ENCODE measurements around the gene LRRC71.
A peak's percentile ranks its signal among the peaks of the same experiment; 100 is the strongest.

LRRC71 gene

DNA sequence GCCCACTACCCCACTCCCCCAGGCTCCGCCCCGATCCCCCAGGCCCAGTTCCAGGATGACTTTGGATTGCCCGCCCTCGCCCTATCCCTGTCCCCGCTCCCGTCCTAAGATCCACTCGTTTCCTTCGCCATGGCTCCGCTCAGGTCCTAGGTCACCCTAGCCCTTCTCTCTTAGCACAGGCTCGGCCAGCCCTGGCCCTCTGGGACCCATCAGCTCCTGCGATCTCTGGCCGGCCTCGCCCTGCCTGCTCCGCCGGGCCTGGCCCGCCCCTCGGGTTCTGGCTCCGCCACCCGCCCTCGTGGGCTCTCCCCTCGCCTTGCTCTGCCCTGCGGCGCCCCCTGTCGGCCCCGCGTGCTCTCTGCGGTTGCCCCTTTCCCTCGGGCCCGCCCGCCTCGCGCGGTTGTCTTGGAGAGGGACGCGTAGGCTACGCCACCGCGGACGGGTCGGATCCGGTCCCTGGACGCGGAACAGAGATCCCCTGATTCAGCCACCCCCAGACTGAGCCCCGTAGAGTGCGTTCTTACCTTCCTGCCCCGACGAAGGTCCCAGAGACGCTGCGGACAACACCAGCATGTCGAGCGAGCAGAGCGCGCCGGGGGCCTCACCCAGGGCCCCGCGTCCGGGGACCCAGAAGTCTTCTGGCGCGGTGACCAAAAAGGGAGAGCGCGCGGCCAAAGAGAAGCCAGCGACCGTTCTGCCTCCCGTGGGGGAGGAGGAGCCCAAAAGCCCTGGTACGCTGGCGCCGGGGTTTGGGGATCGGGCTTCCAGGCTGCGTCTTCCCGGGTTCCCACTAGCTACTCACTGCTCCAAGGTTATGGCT, at the start of gene LRRC71:
LRRC71 (plus strand) TSS at position 400 of the 820 bp plus-strand sequence; CDS start at position 572, 172 bp downstream.
- no peak for FAIRE-seq

DNA sequence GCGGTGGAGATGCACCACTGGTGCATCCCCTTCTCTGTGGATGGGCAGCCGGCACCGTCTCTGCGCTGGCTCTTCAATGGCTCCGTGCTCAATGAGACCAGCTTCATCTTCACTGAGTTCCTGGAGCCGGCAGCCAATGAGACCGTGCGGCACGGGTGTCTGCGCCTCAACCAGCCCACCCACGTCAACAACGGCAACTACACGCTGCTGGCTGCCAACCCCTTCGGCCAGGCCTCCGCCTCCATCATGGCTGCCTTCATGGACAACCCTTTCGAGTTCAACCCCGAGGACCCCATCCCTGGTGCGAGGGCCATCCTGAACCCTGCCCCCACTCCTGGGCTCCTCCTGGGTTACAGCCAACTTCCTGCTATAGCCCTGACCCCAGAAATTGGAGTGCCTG, 46.8 kb upstream of the LRRC71 start:
- FAIRE-seq = no peak

DNA sequence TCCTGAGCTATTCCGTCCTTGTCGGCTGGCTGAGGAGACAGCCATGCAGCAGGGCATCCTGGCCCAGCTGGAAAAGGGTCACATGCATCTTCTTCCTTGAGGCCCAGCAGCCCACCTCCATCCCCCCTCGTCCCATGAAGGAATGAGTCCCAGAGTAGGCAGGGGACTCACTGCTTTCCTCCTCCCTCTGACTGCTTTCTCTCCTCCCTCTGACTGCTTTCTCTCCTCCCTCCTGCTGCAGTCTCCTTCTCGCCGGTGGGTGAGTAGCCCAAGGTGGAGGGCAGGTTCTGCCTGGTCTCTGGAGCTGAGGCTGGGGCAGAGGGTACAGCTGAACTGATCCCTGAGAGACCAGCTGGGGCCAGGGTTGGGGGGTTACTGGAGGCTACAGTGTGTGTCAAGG, 46.3 kb upstream of the LRRC71 start:
- no peak for FAIRE-seq

DNA sequence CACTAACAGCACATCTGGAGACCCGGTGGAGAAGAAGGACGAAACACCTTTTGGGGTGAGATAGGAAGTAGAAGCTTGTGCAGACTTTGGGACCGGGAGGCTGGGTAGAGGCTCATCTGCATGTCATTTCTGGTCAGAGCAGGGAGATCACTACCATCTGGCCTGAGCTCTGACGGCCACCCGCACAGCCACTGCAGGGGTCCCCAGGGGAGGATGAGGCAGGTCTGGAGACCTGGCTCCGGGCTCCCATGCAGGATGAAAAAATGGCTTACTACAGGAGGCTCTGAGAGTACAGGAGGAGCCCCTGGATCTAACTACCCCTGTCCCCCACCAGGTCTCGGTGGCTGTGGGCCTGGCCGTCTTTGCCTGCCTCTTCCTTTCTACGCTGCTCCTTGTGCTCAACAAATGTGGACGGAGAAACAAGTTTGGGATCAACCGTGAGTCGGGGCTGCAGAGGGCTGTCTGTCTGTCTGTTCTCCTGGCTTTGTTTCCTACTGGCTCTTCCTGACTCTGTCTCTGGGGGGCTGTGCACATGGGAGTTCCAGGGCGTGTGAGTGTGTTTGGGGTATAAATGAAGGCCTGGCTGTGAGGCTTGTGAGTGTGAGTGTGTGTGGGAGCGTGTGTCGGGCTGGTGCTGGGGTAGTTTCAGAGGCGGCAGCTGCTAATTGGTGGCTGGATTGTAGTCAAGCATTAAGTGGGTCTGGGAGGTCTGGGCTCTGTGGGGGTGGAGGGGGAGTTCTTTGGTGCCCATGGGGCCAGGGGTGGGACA, 45.7 kb upstream of the LRRC71 start:
- FAIRE-seq = no peak

DNA sequence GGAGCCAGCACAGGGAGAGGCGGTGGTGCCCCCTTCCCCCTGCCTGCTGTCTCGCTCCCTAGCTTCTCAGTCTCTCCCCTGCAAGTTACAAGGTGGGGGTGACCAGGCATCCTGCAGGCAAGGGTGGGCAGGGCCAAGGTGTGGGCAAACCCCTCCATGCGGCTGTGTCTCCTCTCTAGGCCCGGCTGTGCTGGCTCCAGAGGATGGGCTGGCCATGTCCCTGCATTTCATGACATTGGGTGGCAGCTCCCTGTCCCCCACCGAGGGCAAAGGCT, 45.2 kb upstream of the LRRC71 start:
- FAIRE-seq = no peak

DNA sequence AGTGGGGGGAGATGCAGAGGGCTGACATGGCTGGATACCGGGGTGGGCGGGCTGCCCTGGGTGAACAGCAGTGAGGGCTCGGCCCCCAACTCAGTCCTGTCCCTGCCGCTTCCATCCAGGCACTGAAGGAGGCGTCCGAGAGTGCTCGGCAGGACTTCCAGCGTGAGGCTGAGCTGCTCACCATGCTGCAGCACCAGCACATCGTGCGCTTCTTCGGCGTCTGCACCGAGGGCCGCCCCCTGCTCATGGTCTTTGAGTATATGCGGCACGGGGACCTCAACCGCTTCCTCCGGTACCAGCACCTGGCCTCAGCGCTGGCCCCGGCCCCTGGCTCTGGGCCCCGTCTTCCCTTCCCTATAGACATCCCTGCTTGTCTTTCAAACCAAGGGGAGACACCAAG, 44.2 kb upstream of the LRRC71 start:
- FAIRE-seq = no peak

DNA sequence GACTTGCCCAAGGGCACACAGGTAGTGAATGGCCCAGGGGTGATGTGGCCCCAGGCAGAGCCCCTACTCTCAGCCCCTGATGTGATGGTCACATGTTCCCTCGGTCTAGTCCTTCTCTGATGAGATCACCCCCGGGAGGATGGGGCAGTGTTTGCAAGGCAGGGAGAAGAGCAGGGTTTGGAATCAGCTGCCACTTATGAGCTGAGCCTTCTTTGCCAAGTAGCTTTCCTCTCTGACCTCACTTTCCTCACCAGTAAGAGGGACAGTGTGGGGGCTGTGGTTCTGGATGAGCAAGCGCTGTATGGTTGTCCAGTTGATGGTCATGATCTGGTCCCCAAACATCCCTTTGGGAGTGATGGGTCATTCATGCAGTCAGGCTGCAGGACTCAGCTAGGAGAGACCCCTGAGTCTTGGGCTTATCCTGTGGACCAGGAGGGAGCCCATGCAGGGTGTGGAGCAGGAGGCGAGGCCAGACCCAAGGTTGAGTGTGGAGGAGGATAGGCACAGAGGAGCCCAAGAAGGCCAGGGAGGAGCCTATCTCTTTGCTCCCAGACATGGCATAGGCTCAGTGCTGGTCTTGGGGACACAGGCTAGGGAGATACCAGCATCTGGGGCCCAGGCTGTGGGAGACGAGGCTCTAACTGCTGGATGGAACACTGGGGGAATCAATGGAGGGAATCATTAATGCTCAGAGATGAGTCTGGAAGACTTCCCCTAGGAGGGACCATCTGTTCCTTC, 42.8 kb upstream of the LRRC71 start:
- FAIRE-seq = no peak

DNA sequence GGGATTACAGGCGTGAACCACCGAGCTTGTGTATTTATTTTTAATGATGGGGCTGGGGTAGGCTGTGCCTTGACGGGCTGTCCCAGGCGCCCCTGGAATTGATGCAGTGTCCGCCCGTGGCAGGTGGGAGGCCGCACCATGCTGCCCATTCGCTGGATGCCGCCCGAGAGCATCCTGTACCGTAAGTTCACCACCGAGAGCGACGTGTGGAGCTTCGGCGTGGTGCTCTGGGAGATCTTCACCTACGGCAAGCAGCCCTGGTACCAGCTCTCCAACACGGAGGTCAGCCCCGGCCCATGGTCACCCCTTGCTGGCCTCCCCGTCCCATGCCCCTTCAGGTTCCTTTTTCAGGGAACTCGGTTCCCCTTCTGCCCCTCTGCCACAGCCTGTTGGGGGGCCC, 40.6 kb upstream of the LRRC71 start:
- FAIRE-seq = no peak

DNA sequence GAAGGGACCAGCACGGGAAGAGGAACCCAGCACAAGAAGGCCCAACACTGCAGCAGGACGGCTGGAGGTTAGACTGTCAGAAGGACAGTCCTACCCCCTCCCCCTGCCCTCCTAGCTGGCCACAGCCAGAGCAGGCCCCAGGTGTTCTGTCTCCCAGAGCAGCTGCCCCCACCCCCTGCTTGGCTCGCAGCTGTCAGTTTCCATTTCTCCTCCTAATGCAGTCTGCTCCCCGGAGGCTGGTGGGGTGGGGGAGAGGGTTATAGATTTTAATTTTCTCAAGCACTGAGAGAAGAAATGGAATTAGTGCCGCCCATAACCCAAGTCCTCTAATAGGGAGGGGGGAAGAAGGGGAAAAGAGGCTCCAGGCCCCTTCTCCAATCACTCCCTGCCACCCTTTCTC, 40.0 kb upstream of the LRRC71 start:
- FAIRE-seq = no peak

DNA sequence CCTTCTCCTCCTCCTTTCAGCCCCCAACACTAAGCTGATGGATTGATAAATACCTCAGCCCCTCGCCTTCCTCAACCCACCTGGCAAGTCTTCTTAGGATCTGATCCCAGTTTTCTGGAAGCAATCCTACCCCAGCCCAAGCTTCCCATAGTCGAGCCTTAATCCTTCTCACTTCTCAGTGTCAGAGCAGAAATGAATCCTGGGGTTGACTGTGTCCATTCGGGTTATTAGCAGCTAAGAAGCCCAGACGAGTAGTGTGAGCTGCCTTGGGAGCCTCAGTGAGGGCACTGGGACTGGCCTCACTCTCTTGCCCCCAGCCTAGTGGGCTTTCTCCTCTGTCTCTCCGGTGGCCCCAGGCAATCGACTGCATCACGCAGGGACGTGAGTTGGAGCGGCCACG, 39.3 kb upstream of the LRRC71 start:
- FAIRE-seq = no peak

DNA sequence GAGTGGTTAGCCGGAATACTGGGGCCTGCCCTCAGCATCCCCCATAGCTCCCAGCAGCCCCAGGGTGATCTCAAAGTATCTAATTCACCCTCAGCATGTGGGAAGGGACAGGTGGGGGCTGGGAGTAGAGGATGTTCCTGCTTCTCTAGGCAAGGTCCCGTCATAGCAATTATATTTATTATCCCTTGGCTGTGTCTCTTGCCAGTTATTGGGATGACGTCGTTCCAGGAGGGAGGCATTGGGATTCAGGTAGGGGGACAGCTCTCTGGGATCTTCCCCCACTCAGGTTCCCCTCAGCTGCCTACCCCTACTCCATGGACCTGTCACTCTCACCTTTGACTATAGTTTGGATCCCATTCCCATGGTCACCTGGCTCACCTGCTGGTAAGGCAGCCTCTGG, 38.8 kb upstream of the LRRC71 start:
- no peak for FAIRE-seq

DNA sequence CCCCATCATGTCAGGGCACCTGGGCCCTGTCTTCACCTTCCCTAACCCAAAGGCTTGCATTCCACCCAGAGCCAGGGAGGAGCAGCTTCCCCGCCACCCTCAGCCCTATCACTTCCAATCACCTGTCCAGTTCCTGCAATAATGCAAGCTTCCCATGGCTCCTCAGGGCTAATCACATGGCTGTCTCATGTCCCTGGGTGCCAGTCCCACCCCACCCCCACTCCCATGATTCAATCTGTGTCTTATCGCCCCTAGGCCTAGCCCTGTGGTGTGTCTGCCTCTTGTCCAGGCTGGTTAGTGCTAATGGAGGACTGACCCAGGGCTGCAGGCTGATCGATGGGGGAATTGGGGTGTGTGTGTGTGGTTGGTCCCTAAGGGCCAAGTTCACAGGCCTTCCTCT, 37.9 kb upstream of the LRRC71 start:
- no peak for FAIRE-seq

DNA sequence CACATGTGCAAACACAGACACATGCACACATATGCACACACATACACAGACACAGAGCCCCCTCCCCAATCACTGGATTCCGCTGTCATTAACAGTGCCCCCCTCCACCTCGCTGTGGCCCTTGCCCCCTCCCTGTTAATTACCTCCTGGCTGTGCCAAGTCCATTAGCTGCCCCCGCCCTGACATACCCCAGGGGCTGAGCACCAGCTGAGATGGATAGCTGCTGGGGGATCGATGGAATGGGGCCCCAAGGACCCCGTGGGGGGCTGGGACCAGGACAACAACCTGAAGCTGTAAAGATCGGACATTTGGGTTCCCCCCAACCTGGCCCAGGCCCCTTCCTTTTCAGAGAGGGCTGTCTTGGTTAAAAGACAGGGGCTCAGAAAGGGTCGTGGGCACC, 36.5 kb upstream of the LRRC71 start:
- FAIRE-seq = no peak

DNA sequence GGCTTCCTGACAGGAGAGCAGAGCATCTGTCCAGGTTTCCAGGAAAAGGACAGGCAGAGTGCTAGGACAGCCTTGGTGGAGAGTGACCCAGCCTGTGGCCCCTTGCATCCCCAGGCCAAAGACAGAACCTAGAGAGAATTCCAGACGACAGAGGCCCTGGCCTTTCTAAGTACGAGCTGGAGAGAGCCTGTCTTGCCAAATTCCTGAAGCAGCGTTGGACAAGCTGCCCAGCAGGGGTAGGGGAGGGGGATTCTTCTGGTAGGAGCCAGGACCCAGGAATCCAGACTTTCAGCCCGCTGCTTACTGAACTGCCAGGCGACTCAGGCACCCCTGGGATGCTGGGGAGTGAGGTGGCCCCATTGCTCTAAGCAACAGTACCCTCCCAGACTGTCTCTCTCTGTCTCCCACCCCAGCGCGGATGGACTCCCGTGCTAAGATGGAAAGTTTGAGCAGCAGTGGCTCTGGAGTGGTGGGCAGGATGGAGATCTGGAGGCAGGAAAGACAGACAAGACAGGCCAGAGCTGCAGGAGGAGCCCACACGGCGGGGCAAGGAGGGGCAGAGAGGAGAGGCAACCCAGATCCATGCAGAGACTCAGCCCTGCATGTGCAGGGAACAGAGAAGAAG, 35.8 kb upstream of the LRRC71 start:
- no peak for FAIRE-seq

DNA sequence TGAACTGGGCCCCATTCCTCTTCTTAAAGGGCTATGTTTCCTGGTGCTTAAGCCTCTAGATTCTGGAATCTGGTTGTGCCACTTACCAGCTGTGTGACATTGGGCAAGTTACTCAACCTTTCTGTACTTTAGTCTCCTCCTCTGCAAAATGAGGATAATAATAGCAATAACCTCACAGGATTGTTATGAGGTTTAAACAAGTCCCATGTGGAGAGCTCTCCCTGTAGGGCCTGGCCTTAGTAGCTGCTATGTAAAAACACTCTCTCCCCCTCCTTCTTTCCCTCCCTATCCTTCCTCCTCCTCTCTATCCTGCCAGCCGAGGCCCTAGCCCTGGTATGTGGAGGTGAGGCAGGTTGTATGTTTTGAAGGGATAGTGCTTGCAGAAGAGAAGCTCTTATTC, 35.1 kb upstream of the LRRC71 start:
- no peak for FAIRE-seq

DNA sequence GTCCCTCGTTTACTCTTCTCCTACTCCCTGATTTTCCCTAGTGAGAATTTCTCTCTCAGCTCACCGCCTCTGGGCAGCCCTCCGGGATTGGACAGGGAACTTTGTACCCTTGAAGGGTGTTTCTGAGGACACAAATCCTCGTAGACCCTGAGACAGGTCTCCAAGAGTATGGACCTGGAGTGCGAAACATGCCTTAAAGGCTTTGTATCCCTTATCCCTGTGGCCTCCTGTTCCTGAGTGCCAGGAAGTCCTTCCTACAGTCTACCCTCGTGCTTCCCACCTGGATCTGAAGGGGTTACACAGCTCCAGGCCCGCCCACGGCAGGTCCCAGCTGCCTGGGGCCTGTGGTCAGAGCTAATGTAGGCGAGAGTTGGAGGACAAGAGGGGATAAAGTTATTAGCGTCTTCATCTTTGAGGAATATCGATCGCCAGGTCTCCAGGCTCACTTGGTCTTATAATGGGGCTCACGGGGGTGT, 34.5 kb upstream of the LRRC71 start:
- FAIRE-seq = no peak

DNA sequence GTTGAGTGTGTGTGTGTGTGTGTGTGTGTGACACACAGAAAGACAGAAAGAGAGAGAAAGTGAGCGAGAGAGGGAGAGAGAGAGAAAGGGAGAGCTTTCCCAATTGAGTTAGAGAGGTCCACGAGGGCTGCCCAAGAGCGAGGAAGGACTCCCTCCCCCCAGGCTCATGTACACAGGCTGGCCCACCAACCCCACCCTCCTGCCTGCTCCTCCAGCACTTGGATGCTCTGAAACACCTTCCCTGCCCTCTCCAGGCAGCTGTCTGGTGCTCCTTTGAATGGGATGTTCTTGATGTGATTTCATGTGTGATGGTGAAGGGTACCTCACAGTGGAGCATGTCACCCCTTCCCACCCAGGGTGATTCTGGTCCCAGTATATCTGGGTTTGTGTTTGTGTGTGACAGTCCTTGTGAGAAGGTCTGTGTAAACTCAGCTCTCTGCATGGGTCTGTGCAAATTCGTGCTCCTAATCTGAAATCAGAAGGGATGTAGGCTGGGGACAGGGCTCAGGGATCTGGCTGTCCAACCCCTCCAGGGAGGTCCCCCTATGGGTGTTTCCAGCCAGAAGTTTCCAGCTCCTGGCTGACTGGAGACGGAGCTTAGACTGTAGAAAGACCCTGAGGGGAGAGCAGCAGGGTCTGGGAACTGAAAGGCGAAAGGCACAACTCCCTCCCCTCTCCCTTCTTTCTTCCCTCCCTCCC, 33.7 kb upstream of the LRRC71 start:
- no peak for FAIRE-seq

DNA sequence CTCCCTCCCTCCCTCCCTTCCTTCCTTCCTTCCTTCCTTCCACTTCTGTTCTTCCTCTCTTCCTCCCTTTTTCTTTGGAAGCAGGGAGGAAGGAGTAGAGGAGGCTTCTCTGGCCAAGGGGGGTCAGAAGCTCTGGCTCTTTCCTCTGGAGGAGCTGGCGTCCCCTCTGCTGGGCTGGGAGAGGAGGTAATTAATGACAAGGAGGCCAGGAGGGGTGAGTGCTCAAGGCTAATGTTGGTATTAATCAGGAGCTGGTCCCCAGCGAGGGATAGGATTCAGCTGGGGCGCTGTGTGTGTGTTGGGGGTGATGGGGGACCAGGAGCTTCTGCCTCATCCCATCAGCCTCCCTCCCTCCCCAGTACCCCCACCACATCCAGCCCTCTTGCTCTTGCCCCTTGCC, 33.1 kb upstream of the LRRC71 start:
- FAIRE-seq = no peak

DNA sequence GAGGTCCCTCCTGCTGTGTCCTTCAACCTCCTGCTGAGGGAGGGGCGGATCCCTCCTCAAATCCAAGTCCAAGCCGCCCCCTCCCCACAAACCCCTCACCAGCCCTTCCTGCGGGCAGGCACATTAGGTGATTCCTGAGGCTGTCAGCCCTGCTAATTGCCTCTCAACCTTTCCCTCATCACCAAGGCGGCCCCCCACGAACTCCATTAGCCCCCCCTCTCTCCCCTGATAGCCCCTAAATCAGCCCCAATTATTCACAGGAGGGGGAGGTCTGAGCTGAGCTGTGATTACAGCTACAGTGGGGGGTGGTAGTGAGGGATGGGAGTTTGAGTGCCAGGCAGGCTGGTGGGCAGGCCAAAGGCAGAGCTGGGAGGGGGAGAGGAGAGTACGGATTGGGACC, 32.7 kb upstream of the LRRC71 start:
- FAIRE-seq = no peak

DNA sequence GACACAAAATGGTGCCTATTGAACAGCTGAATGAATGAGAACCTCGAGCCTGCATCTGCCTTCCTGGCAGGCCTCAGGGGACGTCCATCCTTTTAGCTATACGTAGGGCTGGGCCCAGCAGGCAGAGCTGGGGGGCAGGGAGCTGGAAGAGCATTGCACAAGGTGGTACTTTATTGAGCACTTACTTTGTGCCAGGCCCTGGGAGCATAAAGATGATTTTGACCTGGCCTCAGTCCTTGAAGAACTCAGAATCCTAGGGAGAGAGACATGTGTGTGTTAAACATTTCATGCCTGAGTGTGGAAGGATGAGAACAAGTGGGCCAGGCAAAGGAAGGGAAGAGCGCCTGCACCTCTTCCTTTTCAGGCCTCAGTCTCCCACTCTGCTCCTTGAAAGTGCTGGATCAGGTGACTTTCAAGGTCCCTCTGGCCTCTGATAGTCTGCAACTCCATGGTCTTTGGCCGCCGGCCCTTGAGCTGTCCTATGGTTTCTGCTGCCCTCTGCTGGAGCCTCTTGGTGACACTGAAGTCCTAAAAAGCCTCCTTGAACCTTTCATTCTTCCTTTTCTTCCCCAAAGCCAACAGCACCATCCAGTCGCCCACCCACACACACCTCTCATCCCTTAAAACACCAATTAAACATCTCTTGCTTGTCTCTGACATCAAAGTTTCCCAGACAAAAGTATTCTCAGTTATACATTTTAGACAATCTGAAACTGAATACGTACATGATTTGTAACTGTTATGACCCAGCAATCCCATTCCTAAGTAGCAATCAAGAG, 30.4 kb upstream of the LRRC71 start:
- peak; percentile 84 for FAIRE-seq

DNA sequence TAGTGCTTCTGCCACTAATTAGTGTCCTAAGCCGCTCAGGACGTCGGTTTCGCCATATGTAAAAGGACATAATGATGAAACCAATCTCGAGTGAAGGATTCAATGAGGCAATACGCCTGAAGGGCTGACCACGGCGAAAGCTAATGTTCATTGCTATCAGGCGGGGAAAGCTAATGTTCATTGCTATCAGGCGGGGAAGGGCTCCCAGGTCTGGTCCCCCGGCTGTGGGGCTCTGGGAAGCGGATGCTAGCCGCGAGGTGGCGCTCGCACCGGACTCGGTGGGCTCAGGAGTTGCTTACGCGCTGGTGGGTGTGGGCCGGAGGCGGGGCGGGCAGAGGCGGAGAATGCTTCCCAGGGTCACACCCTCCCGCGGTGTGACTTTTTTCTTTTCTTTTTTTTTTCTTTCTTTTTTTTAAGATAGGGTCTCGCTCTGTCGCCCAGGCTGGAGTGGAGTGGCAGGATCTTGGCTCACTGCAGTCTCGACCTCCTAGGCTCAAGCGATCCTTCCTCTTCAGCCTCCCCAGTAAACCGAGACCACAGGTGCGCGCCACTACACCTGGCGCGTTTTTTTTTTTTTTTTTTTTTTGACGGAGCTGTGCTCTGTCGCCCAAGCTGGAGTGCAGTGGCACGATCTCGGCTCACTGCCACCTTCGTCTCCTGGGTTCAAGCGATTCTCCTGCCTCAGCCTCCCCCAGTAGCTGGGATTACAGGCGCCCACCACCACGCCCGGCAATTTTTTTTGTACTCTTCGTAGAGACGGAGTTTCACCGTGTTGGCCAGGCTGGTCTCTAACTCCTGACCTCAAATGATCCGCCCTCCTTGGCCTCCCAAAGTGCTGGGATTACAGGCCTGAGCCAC, 28.0 kb upstream of the LRRC71 start:
- FAIRE-seq = peak; percentile 94

Data from TTC549 (cell line).